ENCODE measurements around the gene SIX3. TPM values are rescaled to one million over a fixed set of nuclear protein-coding genes. Genes with fewer than 3 reads are reported as not detected.

The SIX3 gene
- total RNA-seq, 2 experiments from 2014 or later: 0.08 TPM; not detected in 1

DNA sequence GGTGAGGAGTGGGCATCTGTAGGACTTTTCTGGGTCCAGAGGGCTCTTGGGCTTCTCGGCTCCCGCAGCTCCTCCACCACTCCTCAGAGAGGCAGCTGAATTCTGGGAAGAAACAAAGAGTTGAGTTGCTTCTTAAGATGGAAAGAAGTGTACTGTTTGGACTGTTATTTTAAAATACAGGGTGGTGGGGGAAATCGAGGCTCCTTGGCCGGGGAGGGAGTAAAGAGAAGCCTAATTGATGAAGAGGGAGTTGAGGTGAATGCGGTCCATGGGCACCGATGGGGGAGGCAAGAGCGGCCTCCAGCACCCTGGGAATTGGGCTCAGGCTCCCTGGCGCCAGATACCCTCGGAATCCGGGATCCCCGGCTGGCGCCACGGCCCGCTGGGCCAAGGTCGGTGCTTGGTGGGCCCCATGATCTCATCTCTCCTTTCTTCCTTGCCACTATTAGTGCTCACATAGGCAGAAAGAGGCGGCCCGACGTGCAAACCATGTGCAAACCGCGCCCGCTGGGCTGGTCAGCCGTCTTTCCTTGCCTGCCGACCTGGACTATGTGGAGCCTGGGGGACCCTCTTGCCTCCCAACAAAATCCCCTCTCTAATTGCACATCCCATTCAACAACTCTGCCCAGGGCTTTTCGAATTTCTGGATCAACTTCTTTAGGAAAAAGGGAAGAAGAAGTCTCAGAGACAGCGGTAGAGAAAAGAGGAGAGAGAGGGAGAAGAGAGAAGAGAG lies 604 bp upstream of the SIX3 start:
- ChIA-PET CTCF (interaction anchor here (0.5 kb wide), 1 partner anchor 138 kb away, joined by 3 read pairs; no protein-coding TSS in a partner anchor), POLR2A (no interaction called here)

DNA sequence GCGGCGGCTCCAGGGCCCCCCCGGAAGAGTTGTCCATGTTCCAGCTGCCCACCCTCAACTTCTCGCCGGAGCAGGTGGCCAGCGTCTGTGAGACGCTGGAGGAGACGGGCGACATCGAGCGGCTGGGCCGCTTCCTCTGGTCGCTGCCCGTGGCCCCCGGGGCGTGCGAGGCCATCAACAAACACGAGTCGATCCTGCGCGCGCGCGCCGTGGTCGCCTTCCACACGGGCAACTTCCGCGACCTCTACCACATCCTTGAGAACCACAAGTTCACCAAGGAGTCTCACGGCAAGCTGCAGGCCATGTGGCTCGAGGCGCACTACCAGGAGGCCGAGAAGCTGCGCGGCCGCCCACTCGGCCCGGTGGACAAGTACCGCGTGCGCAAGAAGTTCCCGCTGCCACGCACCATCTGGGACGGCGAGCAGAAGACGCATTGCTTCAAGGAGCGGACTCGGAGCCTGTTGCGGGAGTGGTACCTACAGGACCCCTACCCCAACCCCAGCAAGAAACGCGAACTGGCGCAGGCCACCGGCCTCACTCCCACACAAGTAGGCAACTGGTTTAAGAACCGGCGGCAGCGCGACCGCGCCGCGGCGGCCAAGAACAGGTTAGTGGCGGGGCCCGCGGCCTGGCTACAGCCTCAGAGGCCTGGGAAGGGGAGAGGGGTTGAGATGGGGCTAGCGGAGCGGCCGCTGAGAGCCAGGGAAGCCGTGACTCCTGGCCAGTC lies 965 bp downstream of the SIX3 start:
- ChIA-PET CTCF (no interaction called here), POLR2A (no interaction called here)

DNA sequence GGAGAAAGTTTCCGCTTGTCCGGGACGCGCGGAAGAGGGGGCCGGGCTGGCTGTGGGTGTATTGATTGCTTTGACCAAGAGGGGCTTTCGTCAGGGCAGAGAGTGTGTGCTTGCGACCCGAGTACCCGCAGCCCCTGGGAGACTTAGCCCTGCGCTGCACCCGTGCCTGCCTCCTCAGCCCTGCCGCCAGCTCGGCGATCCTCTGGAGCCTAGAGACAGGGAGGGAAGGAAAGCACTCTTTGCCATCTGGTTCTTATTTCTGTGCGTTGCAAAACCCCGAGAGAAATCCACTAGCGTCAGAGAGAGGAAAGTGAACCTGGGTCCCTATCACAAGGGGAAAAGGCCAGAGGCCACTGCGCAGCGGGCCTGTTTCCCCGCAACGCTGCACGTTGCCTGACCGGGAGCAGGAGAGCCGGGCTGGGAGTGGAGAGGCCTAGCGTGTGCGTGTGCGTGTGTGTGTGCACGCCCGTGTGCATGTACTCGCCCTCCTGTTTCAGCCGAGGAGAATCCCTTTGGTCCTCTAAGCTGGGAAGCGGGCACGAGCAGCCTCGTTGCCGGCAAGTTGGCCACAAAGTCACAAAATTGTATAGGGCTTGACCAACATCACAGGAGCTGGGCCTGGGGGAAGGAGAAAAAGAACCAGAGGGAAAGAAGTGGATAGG lies 1.7 kb downstream of the SIX3 start:
- ChIA-PET CTCF (interaction anchor here (0.9 kb wide), 1 partner anchor 10 kb away, joined by 3 read pairs; no protein-coding TSS in a partner anchor), POLR2A (no interaction called here)

DNA sequence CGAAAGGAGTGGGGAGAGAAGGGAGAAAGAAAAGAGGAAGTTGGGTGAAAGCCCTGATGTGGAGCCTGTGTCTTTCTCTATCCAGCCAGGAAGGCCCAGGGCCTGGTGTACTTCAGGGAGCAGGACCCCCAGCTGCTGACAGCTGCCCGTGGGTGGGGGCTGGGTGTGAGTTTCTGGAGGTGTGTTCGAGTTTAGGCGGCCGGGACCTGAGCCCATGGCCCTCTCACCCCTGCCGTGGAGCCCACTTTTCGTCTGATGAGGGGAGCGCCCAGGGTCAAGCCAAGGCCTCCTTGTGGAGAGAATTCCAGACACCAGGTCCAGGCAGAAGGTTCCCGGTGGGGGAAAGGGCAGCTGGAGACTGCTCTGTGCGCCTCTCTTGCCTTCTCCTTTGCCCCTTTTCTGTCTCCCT lies 2.2 kb downstream of the SIX3 start:
- POLR2A ChIA-PET: no interaction called here
- CTCF ChIA-PET: interaction anchor here (0.9 kb wide), 1 partner anchor 9 kb away, joined by 3 read pairs; no protein-coding TSS in a partner anchor

DNA sequence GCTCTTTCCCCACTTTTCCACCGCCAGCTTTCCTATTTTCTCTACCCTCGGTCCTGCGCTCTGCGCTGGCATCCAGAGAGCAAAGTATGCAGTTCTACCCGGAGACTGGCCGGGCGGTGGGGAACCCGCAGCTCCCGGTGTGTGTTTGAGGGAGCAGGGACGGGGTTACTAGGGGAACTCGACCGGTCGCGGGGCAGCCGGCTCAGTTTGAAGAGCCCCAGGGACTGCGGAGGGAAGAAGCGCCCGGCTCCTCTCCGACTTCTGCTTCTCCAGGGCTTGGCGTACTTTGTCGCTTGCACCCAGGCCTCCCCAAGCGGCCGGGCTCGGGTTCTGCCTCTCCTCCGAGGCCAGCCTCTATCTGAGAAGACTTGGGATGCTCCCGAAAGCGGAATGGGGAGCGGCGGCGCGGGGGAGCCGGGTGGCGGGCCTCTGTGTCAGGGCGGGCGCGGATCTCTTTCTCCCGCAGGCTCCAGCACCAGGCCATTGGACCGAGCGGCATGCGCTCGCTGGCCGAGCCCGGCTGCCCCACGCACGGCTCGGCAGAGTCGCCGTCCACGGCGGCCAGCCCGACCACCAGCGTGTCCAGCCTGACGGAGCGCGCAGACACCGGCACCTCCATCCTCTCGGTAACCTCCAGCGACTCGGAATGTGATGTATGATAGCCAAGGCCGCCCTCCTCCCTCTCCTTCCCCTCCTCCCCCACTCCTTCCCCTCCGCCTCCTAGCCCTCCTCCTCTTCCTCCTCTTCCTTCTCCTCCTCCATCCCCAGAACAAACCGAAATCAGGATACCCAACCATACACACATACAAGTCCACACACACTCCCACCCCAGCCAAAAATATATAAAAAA lies 2.8 kb downstream of the SIX3 start:
- ChIA-PET CTCF (no interaction called here), POLR2A (no interaction called here)

DNA sequence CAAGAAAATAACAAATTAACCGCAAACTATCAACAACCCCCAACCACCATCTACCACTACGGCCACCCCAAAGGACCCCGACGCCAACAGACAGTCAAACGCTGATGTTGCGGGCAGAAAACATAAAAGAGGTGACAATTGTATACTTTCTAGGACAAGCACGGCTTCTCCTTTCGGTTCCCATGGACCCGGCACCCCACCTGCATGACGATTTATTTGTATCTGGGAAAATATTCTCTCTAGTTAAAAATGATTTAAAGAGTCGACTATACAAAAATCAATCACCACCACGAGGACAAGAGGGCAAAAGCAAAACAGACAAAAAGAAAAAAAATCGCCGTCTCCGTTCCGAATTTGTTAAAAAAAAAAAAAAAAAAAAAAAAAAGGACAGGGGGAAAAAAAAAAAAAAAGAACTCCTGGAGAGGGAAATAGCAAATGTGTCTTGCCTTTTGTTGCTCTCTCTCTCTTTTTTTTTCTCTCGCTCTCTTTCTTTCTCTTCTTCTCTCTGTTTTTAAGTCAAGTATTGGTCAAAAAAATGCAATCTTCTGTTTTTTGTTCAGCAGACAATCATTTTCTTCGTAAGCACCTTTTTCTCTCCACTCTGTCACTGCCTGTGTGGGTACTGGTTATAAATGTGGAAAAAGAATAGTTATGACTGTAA lies 3.6 kb downstream of the SIX3 start:
- POLR2A ChIA-PET: no interaction called here
- CTCF ChIA-PET: no interaction called here

DNA sequence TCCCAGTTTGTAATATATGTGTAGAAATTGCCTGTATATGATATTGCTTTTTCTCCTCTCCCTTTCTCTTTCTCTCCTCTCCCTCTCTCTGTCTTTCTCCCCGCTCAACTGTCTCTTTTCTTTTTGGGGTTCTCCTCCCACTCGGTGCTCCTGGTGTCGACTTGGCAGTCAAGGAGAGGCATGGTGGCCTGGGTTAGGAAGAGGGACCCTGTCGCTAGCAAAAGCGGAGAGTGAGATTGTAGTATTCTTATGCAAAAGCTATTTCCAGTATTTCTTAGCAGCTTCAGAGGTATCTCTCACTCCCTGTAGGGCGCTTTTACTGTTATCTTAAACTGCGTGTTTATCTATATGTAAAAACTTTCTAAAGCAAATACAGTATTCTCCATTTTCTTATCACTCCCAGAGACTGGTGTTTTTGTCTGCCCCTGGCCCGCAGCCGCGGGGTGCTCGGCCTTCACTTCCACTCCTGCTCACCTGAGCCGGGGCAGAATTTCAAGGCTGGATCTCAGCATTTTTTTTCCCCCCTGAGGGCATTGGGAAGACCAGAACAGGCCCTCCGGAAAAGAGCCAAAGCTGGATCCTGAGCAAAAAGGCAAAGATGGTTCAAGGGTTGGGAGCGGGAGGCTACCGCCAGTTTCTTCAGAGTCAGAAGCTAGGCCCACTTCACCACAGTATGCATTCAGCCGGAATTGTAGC lies 4.3 kb downstream of the SIX3 start:
- POLR2A ChIA-PET: no interaction called here

DNA sequence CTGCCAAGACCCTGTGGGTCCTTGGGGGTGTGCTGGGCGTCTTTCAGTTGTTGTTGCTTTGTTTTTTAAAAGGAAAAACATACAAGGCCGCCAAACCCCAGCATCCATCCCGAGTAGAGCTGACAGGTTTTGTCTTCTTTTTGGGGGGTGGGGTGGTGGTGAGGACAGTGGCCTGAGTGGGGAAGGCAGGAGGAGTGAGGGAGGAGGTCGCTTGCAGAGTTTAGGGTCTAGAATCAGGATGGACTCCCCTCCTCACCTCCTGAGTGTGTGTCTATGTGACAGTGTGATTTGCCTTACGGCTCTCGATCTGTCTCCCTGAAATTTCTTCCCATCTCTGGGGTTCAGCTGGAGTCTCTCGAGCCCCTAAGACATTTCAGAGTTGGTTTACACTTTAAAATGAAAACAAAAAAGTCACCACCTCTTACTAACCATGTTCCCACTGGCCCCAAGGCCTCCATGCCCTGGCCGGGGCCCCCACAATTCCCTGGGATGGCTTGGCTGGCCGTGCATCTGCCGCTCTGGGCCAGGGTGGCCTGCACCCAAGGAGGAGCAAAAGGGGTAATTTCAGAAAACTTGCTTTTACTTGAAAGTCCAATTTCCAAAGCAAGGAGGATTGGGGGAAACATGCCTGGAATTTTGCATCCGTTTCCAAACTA lies 5.0 kb downstream of the SIX3 start:
- POLR2A ChIA-PET: no interaction called here
- CTCF ChIA-PET: interaction anchor here (0.5 to 1.2 kb wide), 2 partner anchors 9 to 368 kb away, joined by 3 read pairs; no protein-coding TSS in a partner anchor

More for the DNA sequence above, 4.3 kb downstream of the SIX3 start:
- CTCF ChIA-PET: no interaction called here

DNA sequence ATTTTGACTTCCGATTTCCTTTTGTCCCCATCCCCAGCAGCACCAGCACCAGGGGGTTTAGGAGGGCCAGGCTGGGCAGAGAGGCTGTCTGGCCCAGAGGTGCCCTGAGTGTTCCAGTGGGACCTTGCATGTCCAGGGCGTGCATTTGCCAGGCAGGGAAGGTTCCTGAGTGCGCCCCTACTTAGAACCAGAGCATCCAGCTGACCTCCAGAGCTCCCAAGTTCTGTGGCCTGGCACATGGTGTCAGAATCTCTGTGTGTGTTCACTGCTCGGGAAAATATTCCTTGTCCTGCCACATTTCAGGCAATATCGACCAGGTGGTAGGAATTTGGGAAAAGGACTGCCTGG lies 5.5 kb downstream of the SIX3 start:
- ChIA-PET POLR2A (no interaction called here), CTCF (interaction anchor here (0.5 to 1.2 kb wide), 2 partner anchors 8 to 368 kb away, joined by 3 read pairs; no protein-coding TSS in a partner anchor)

DNA sequence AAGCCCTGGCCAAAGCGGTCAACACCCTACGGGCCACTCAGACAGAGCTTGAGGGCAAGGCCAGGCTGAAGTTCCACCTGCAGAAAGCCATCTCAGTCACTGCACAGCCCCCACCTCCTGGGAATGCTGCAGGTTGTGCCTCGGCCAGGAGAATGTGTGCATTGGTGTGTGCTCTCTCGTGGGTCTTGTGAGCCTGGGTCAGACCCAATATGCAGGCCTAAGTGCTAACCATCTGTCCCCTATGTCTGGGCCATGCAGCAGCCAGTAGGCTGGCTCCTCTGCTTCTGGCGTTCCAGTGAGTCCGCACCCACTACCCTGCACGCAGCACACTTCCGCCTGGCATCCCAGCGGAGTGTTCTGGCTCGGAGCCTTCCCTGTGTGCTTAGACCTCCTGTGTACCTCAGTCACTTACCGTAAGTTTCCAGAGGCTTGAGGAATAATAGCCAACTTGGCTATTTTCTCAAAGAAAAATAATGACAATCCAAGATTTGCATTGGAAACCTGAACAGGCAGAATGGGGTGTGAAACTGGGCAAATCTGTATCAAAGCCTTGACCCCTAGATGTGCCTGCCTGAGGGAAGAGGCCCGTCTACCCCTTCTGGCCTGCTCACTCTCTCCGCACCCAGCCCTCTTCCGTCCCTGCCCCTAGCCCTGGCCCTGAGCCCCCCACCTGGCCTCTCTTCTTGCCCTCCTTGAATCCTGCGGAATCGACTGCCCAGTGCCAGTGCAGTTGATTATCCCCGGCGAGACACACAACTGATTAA lies 7.2 kb downstream of the SIX3 start:
- POLR2A ChIA-PET: no interaction called here
- CTCF ChIA-PET: no interaction called here

DNA sequence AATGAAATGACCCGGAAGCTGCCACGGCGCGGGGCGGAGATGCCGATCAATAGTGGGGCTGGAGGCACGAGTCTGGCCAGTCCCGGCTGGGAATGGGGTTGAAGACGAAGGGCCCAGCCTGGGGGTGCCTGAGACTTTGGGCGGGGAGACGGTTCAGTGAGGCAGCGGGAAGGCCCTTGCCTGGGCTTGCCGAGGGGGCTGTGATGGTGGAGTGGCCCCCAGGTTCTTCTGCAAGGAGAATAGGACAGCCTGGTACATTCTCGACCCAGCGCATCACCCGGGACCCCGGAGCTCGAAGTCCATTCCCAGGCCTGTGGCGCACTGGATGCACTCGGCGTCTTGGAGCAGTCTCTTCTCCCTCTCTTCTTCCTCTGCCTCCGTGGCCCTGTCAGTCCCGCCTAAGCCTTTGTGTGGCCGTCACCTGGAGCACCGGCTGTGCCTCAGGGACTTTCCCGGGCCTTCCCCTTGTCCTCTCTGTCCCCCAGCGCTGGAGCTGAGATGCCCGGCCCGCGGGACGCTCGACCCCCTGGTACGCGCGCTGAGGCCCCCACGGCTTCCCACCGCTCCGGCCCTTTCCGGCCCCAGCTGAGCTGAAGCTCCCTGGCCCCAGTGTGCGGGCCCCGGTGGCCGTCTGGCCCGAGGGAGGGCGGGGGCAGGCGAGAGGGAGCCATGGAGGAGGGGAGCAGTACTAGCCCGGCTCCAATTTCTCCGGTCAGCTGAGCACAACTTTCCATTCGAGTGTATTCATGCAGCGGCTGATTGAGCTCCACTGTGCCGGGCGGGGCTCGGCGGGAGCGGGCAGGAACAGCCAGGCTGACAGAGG lies 8.0 kb downstream of the SIX3 start:
- ChIA-PET POLR2A (interaction anchor here (0.6 kb wide), 1 partner anchor 63 kb away, joined by 3 read pairs; no protein-coding TSS in a partner anchor), CTCF (interaction anchor here (0.6 to 6.8 kb wide), 2 partner anchors 14 to 470 kb away, joined by 5 to 35 read pairs; no protein-coding TSS in a partner anchor)

DNA sequence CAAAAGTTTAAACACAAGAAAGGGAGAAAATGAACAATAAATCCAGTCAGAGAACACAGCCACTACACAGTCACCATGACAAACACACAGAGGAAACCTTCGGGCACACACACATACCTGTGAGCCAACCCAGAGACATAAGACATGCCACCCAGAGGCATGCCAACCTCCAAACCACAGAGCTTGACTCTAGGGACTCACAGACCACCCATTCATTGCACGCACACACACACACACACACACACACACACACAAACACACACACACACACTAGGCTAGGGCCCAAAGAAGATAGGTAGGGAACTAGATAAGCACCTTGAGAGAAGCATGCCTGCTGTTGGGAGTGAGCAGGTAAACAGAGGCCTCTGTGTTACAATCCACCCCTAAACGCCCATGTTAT lies 9.1 kb downstream of the SIX3 start:
- ChIA-PET POLR2A (no interaction called here), CTCF (interaction anchor here (6.8 kb wide), 1 partner anchor 471 kb away, joined by 35 read pairs; no protein-coding TSS in a partner anchor)

DNA sequence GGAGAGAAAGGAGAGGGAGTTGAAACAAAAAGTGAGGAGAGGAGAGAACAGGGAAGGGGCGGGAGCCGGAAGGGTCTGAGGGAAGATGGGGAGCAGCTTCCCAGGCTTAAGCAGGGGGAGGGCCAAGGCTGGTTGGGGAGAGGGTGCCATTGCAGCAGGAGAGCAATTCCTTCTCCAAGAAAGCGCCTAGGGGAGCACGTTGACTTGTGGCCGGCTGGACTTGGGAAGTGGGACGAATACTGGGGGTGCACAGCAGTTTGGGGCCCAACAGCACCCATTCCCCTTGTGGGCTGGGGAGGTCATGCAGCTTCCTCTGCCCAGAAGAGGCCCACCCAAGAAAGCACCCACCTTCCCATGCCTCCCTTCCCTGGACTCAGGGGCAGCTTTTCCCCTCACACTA lies 9.6 kb downstream of the SIX3 start:
- CTCF ChIA-PET: interaction anchor here (6.8 kb wide), 1 partner anchor 472 kb away, joined by 35 read pairs; no protein-coding TSS in a partner anchor
- POLR2A ChIA-PET: no interaction called here

DNA sequence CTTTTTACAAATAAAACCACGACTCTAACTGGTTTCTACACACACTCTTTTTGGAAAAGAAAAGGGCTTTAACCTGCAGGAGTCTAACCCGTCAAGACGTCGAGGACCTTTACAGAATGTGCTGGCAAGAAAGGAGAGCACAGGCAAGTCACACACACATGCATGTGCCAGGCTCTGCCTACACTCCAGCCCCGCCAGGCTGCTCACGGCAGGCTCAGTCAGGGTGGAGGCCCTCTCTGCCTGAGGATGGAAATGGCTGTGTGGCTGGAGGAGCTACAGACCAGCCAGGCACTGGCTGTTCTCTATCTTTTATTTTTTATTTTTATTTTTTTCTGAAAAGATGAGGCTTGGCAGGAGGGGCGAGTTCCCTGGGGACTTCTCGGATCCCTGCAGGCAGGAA lies 10.2 kb downstream of the SIX3 start:
- ChIA-PET CTCF (interaction anchor here (6.8 kb wide), 1 partner anchor 472 kb away, joined by 35 read pairs; no protein-coding TSS in a partner anchor), POLR2A (no interaction called here)

DNA sequence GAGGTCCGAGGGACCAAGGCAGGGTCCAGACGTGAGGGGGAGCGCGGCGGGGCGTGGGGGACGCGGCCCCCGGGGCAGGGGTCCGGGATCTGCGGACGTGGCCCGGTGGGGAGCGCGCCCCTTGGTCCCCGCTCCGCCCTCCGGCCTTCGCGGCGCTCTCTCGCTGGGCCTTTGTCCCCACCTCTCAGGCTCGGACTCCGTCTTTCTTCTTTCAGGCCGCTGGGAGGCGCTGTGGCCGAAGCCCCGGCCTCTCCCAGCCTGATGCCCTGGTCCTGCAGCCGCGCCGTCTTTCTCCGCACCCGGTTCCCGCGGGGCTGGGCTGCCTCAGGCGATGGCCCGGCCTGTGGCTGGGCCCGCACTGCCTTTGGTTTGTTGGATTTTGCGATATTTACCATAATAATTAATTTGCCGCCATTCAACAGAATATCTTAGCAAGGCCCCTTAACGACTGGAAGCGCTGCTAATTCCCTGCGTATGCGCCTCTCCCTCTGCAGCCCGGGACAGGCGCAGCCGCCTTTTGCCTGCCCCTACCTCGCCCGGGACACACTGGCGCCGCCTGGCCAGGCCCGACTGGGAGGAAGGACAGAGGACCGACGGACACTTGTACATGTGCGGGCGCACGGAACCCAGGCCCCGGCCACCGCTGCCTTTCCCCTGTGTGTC lies 10.8 kb downstream of the SIX3 start:
- ChIA-PET POLR2A (no interaction called here), CTCF (interaction anchor here (1.0 to 6.8 kb wide), 3 partner anchors 9 to 473 kb away, joined by 3 to 35 read pairs (median 3); no protein-coding TSS in a partner anchor)

Data from activated CD8-positive, alpha-beta memory T cell treated with anti-CD3 and anti-CD28 coated beads for 36 hours (primary cell).